Middle frontal gyrus (tissue), 1 donor: ENCODE results near the gene CDCA8.
"Not testable (repeated sequence)": the region's sequence is repeated elsewhere in the genome, so short reads cannot be mapped to it uniquely, and the experiment has no call there.

Experiments used
- DNase-seq: peaks from one replicate; pipeline ENCODE4 v3.0.0-alpha.2; 2015; ENCODE audit warnings: low spot score; ENCODE audit errors: extremely low spot score

Gene CDCA8

GRCh38 chr1:37732111-37732780, 39.9 kb downstream of the CDCA8 start:
- DNase-seq: no peak

- DNase-seq: no peak
Observed at GRCh38 chr1:37734629-37735591, 42.6 kb downstream of the CDCA8 start.

GRCh38 chr1:37737975-37738374, 45.7 kb downstream of the CDCA8 start:
- not testable (repeated sequence) for DNase-seq

- not testable (repeated sequence) for DNase-seq
Observed at GRCh38 chr1:37738619-37739018, 46.3 kb downstream of the CDCA8 start.

GRCh38 chr1:37739222-37739621, 46.9 kb downstream of the CDCA8 start:
- DNase-seq: no peak

- no peak for DNase-seq
Observed at GRCh38 chr1:37741130-37741529, 48.8 kb downstream of the CDCA8 start.

GRCh38 chr1:37741662-37742061, 49.3 kb downstream of the CDCA8 start:
- no peak for DNase-seq

GRCh38 chr1:37746806-37747205, 54.5 kb downstream of the CDCA8 start:
- no peak for DNase-seq

GRCh38 chr1:37748565-37748964, 56.2 kb downstream of the CDCA8 start:
- DNase-seq: no peak

GRCh38 chr1:37752213-37752582, 59.9 kb downstream of the CDCA8 start:
- no peak for DNase-seq

GRCh38 chr1:37752583-37753471, 60.5 kb downstream of the CDCA8 start:
- DNase-seq: no peak

- DNase-seq: no peak
Observed at GRCh38 chr1:37753473-37754321, 61.4 kb downstream of the CDCA8 start.

- DNase-seq: no peak
Observed at GRCh38 chr1:37755290-37755689, 63.0 kb downstream of the CDCA8 start.

GRCh38 chr1:37755951-37756560, 63.7 kb downstream of the CDCA8 start:
- no peak for DNase-seq
